Keratinocyte (primary cell): ENCODE data around the gene THBS2. TPM values are rescaled to one million over a fixed set of nuclear protein-coding genes. Genes with fewer than 3 reads are reported as not detected.

Source experiments
- DNase-seq: peaks from one replicate; pipeline ENCODE4 v3.0.0-alpha.2; 2011; ENCODE audit warnings: low read depth, missing footprints, low spot score
- FAIRE-seq: peaks from 2 replicates; lab custom pipeline; 2011; peaks lifted over from hg19 to GRCh38; lab: Jason Lieb, UNC
- H2AFZ ChIP-seq: 2 replicates; pipeline ENCODE4 v1.6.0; 2012; ENCODE audit warnings: low read length, control low read depth, inconsistent platforms; ENCODE audit not compliant: control insufficient read depth
- H3K27ac ChIP-seq: 2 replicates; pipeline ENCODE4 v1.5.1; 2011; ENCODE audit warnings: low read length; ENCODE audit not compliant: control insufficient read depth, insufficient read depth
- H3K27me3 ChIP-seq: 3 replicates; pipeline ENCODE4 v1.6.0; 2011; ENCODE audit warnings: low read length; ENCODE audit not compliant: control insufficient read depth, insufficient read depth; ENCODE audit errors: extremely low read depth
- H3K36me3 ChIP-seq, 2 experiments: 2 replicates in 1 of 2; 3 replicates in 1 of 2; pipeline ENCODE4 v1.5.1; 2011; ENCODE audit warnings: low read length in 2 of 2, mild to moderate bottlenecking in 1 of 2; ENCODE audit not compliant: control insufficient read depth in 2 of 2, insufficient read depth in 2 of 2; ENCODE audit errors: extremely low read depth in 1 of 2
- H3K4me1 ChIP-seq: 3 replicates; pipeline ENCODE4 v1.5.1; 2011; ENCODE audit warnings: low read length; ENCODE audit not compliant: control insufficient read depth, insufficient read depth; ENCODE audit errors: extremely low read depth
- H3K4me2 ChIP-seq: 3 replicates; pipeline ENCODE4 v1.6.0; 2011; ENCODE audit warnings: low read depth, low read length; ENCODE audit not compliant: control insufficient read depth, insufficient read depth; ENCODE audit errors: extremely low read depth
- H3K4me3 ChIP-seq, 3 experiments: fragments of 200-600 bp in 1 of 3; sonication (generic) in 1 of 3; 2 replicates in 2 of 3; 3 replicates in 1 of 3; pipeline ENCODE4 v1.5.1; 2011 to 2016; ENCODE audit warnings: low read length in 3 of 3, mild to moderate bottlenecking in 3 of 3, control low read depth in 2 of 3, inconsistent platforms in 1 of 3, low read depth in 1 of 3, mixed read lengths in 1 of 3, mixed run types in 1 of 3, moderate library complexity in 1 of 3; ENCODE audit not compliant: control insufficient read depth in 2 of 3, insufficient read depth in 2 of 3; ENCODE audit errors: extremely low read depth in 1 of 3
- H3K79me2 ChIP-seq: 2 replicates; pipeline ENCODE4 v1.6.0; 2012; ENCODE audit warnings: low read length; ENCODE audit not compliant: control insufficient read depth, insufficient read depth
- H3K9ac ChIP-seq: 3 replicates; pipeline ENCODE4 v1.6.0; 2011; ENCODE audit warnings: low read length; ENCODE audit not compliant: control insufficient read depth, insufficient read depth; ENCODE audit errors: extremely low read depth
- H3K9me1 ChIP-seq: 3 replicates; pipeline ENCODE4 v1.6.0; 2011; ENCODE audit warnings: low read length; ENCODE audit not compliant: control insufficient read depth, insufficient read depth; ENCODE audit errors: extremely low read depth
- H3K9me3 ChIP-seq: 2 replicates; pipeline ENCODE4 v1.5.1; 2012; ENCODE audit warnings: low read depth, low read length; ENCODE audit not compliant: control insufficient read depth
- H4K20me1 ChIP-seq: 3 replicates; pipeline ENCODE4 v1.6.0; 2011; ENCODE audit warnings: low read length; ENCODE audit not compliant: control insufficient read depth, insufficient read depth; ENCODE audit errors: extremely low read depth
- EZH2 ChIP-seq: IDR thresholded peaks from one replicate; pipeline ENCODE4 v1.6.1; 2012; ENCODE audit warnings: inconsistent platforms, mild to moderate bottlenecking, low read length, moderate library complexity
- dilution Hi-C: fragments of 300-500 bp; cut with MboI; formaldehyde crosslinking; loops from one replicate; pipeline ENCODE4 v1.7.0; 2020; ENCODE audit warnings: low sequenced_read_pairs; ENCODE audit not compliant: extremely low pct_ligation_motif_present
- polyA plus RNA-seq, 5 experiments: library from polyadenylated mRNA; depleted of rRNA in 3 of 5; stranded (reverse) in 3 of 5; stranded (forward) in 1 of 5; unstranded in 1 of 5; fragments of >200 nt; gene quantifications; 1 replicate in 1 of 5; 2 replicates in 3 of 5; 3 replicates in 1 of 5; pipeline versions ENCODE4 v1.2.1 to v1.2.3, GENCODE V29; 2011 to 2012; ENCODE audit warnings: missing spikeins in 2 of 5, low read depth in 1 of 5, low replicate concordance in 1 of 5
- TF ChIP-seq, protein P1 (sequence below), 3 experiments: IDR thresholded peaks in 1 of 3; conservative IDR thresholded peaks in 1 of 3; optimal IDR thresholded peaks in 1 of 3; 2 replicates in 2 of 3; 3 replicates in 1 of 3; pipeline versions ENCODE3 to v1.5.1; 2011; ENCODE audit warnings: low read length in 3 of 3, mild to moderate bottlenecking in 3 of 3, moderate library complexity in 2 of 3, control low read depth in 1 of 3, inconsistent platforms in 1 of 3; ENCODE audit not compliant: insufficient read depth in 2 of 3; ENCODE audit errors: extremely low read depth in 1 of 3

THBS2 gene
- polyA plus RNA-seq, 1 donor (not counting 4 experiments of a cell fraction or from before 2014, with no cell fraction given), result 533 TPM

DNA sequence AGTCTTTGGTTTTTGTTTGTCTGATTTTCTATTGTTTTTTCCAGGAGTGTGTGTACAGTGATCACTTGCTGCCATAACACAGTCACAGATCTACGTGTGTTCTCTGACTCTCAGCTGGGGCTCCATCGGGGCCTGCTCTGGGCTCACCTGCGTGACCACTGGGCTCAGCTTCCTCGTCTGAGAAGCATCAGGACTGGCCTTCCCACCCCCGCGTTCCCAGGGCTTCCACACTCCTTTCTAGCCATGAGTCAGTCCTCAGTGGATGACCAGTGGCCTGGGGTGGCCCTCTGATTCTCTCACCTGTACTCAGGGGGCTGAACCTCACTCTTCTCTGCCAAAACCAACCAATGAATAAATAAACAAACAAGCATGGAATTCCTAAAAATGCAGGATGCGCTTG, 14.5 kb downstream of the THBS2 start:
- Histone ChIP-seq H3K79me2 (peaks cover 35% of the 10 kb centered on the region), H2AFZ (no peak overlapping the region), H3K27me3 (no peaks in the 10 kb centered on the region), H3K36me3 (peaks cover 56 to 79% of the 10 kb centered on the region in 2 experiments), H3K9me1 (no peaks in the 10 kb centered on the region), H3K9me3 (no peaks in the 10 kb centered on the region), H3K4me2 (no peak overlapping the region), H3K27ac (no peak overlapping the region), H3K4me3 (no peak overlapping the region), H3K9ac (no peak overlapping the region), H3K4me1 (no peaks in the 10 kb centered on the region), H4K20me1 (peaks cover 16% of the 10 kb centered on the region)
- no peak for DNase-seq
- no peak for FAIRE-seq
- dilution Hi-C loops, result no loop called here
- TF ChIP-seq, protein P1, sequence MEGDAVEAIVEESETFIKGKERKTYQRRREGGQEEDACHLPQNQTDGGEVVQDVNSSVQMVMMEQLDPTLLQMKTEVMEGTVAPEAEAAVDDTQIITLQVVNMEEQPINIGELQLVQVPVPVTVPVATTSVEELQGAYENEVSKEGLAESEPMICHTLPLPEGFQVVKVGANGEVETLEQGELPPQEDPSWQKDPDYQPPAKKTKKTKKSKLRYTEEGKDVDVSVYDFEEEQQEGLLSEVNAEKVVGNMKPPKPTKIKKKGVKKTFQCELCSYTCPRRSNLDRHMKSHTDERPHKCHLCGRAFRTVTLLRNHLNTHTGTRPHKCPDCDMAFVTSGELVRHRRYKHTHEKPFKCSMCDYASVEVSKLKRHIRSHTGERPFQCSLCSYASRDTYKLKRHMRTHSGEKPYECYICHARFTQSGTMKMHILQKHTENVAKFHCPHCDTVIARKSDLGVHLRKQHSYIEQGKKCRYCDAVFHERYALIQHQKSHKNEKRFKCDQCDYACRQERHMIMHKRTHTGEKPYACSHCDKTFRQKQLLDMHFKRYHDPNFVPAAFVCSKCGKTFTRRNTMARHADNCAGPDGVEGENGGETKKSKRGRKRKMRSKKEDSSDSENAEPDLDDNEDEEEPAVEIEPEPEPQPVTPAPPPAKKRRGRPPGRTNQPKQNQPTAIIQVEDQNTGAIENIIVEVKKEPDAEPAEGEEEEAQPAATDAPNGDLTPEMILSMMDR (optimal IDR thresholded peaks at IDR 0.05 in 1 of 3, IDR thresholded peaks at IDR 0.05 in 1 of 3, conservative IDR thresholded peaks at IDR 0.05 in 1 of 3; ENCODE audit: extremely low read depth in 1 of 3, insufficient read depth in 2 of 3, low read length in 3 of 3), result no peak
- no peak for TF ChIP-seq EZH2

DNA sequence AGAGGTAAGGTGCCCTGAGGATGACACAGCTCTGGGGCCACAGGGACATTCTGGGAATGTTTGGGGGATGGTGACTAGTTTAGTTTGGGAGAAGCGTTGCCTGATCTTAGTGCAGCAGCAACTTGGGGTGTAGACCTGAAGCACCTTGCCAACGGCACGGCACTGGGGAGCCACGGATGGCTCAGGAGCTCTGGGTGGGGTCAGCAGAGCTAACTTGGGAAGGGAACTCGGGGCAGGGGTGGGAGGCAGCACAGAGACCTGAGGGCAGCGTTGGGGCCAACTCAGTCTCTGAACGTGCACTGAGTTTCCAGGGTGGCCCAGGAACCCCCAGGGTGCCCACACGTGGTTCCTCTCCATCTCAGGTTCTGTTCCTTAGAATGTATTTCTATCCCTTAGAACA, 14.9 kb downstream of the THBS2 start:
- Histone ChIP-seq H3K4me3 (no peak overlapping the region), H4K20me1 (peaks cover 20% of the 10 kb centered on the region), H3K79me2 (peaks cover 35% of the 10 kb centered on the region), H3K27ac (no peak overlapping the region), H3K4me1 (no peaks in the 10 kb centered on the region), H2AFZ (no peak overlapping the region), H3K4me2 (no peak overlapping the region), H3K9ac (no peak overlapping the region), H3K36me3 (peaks cover 58 to 79% of the 10 kb centered on the region in 2 experiments), H3K9me1 (no peaks in the 10 kb centered on the region), H3K9me3 (no peaks in the 10 kb centered on the region), H3K27me3 (no peaks in the 10 kb centered on the region)
- no peak for TF ChIP-seq EZH2
- TF ChIP-seq, protein P1 (optimal IDR thresholded peaks at IDR 0.05 in 1 of 3, IDR thresholded peaks at IDR 0.05 in 1 of 3, conservative IDR thresholded peaks at IDR 0.05 in 1 of 3; ENCODE audit: extremely low read depth in 1 of 3, insufficient read depth in 2 of 3, low read length in 3 of 3), result no peak
- dilution Hi-C loops, result no loop called here
- DNase-seq (no peak), FAIRE-seq (no peak)
